ENCODE measurements around the gene ZFHX2. TPM values are rescaled to one million over a fixed set of nuclear protein-coding genes. Genes with fewer than 3 reads are reported as not detected.
A peak's percentile ranks its signal among the peaks of the same experiment; 100 is the strongest.

Gene ZFHX2
- total and polyA plus RNA-seq, 2 of the 13 experiments (the other 11 are each of a cell fraction or from before 2014, with no cell fraction given): 0.17 to 0.44 TPM

GRCh38 chr14:23588884-23589598 is 37.5 kb upstream of the ZFHX2 start (continued):
- TF ChIP-seq ZNF687 (CRISPR knock-in tag; IDR thresholded peaks at IDR 0.05) (peak; percentile 100), ATRX (CRISPR knock-in tag; IDR thresholded peaks at IDR 0.05; ENCODE audit: borderline replicate concordance) (0 out of 2 replicates have a peak, but pooled peaks have one; percentile 64), NR2F6 (IDR thresholded peaks at IDR 0.05) (peak; percentile 39; the same call in 1 of the 2 replicates), NR2F6 (CRISPR knock-in tag; IDR thresholded peaks at IDR 0.05) (peak; percentile 91), ZBTB26 (CRISPR knock-in tag; IDR thresholded peaks at IDR 0.05; ENCODE audit: borderline replicate concordance) (peak; percentile 87; the same call in 1 of the 2 replicates), CERS6 (CRISPR knock-in tag; IDR thresholded peaks at IDR 0.05) (no peak), PHF8 (CRISPR knock-in tag; IDR thresholded peaks at IDR 0.05) (peak; percentile 58), HMGXB3 (CRISPR knock-in tag; IDR thresholded peaks at IDR 0.05; ENCODE audit: borderline replicate concordance) (peak; percentile 84; the same call in 1 of the 2 replicates), SMARCE1 (IDR thresholded peaks at IDR 0.05; ENCODE audit: borderline replicate concordance) (no peak), ZNF605 (CRISPR knock-in tag; IDR thresholded peaks at IDR 0.05) (peak; percentile 92), ZBTB20 (CRISPR knock-in tag; IDR thresholded peaks at IDR 0.05; ENCODE audit: borderline replicate concordance, low read depth) (peak; percentile 82; the same call in 1 of the 2 replicates), TEF (CRISPR knock-in tag; IDR thresholded peaks at IDR 0.05) (0 out of 2 replicates have a peak, but pooled peaks have one; percentile 38)

Data from HepG2 (cell line).